Transverse colon (tissue), 3 donors: ENCODE data around the gene MLC1.

Experiments used
- CTCF ChIP-seq, 5 experiments: fragments of 200-600 bp in 3 of 5; fragments of 450-650 bp in 2 of 5; sonication (generic) in 3 of 5; IDR thresholded peaks; 1 replicate in 2 of 5; 2 replicates in 3 of 5; pipeline ENCODE4 v1.5.1; 2016 to 2017; ENCODE audit warnings: antibody characterized with exemption in 5 of 5, inconsistent platforms in 3 of 5, mild to moderate bottlenecking in 2 of 5, moderate library complexity in 1 of 5
- EP300 ChIP-seq: sonication (generic); formaldehyde crosslinking; IDR thresholded peaks from one replicate; pipeline ENCODE4 v1.6.1; 2017; ENCODE audit warnings: antibody characterized with exemption, low read depth
- POLR2A ChIP-seq: fragments of 450-650 bp; IDR thresholded peaks from one replicate; pipeline ENCODE4 v1.6.1; 2016; ENCODE audit warnings: antibody characterized with exemption, mild to moderate bottlenecking, moderate library complexity

- TF ChIP-seq CTCF (IDR thresholded peaks at IDR 0.05) (no peak), POLR2A (no peak), EP300 (no peak)
These were observed 33.3 kb downstream of the MLC1 start for GRCh38 chr22:50051930-50052329.
